WERI-Rb-1 (cell line): ENCODE measurements around the gene RNF121.

Source experiments
- DNase-seq: peaks from one replicate; pipeline ENCODE4 v3.0.0-alpha.2; 2020
- H3K27ac ChIP-seq: fragments of 250-450 bp; sonication (Bioruptor Pico); 2 replicates; pipeline ENCODE4 v1.5.1; 2020; ENCODE audit warnings: mild to moderate bottlenecking, moderate library complexity
- H3K27me3 ChIP-seq: fragments of 250-450 bp; sonication (Bioruptor Pico); 2 replicates; pipeline ENCODE4 v1.5.1; 2021; ENCODE audit warnings: mild to moderate bottlenecking, low read depth, moderate library complexity; ENCODE audit not compliant: insufficient read depth, severe bottlenecking
- H3K36me3 ChIP-seq: fragments of 250-450 bp; sonication (Bioruptor Pico); 2 replicates; pipeline ENCODE4 v1.5.1; 2020; ENCODE audit warnings: mild to moderate bottlenecking, moderate library complexity
- H3K4me3 ChIP-seq: 2 replicates; pipeline ENCODE4 v1.5.1; 2011; ENCODE audit warnings: low read depth, mild to moderate bottlenecking, control low read depth, low read length
- H3K9me3 ChIP-seq: fragments of 250-450 bp; sonication (Bioruptor Pico); 2 replicates; pipeline ENCODE4 v1.5.1; 2021; ENCODE audit warnings: mild to moderate bottlenecking, moderate library complexity; ENCODE audit not compliant: severe bottlenecking
- TF ChIP-seq, protein P1 (sequence below): IDR thresholded peaks from 2 replicates; pipeline ENCODE4 v1.5.1; 2011; ENCODE audit warnings: low read depth, mild to moderate bottlenecking, control low read depth, inconsistent platforms, low read length

Gene RNF121

GRCh38 chr11:71948314-71949027 is 19.6 kb downstream of the RNF121 start:
- no peaks in the 10 kb centered on the region for H3K27me3 ChIP-seq
- TF ChIP-seq, protein P1, sequence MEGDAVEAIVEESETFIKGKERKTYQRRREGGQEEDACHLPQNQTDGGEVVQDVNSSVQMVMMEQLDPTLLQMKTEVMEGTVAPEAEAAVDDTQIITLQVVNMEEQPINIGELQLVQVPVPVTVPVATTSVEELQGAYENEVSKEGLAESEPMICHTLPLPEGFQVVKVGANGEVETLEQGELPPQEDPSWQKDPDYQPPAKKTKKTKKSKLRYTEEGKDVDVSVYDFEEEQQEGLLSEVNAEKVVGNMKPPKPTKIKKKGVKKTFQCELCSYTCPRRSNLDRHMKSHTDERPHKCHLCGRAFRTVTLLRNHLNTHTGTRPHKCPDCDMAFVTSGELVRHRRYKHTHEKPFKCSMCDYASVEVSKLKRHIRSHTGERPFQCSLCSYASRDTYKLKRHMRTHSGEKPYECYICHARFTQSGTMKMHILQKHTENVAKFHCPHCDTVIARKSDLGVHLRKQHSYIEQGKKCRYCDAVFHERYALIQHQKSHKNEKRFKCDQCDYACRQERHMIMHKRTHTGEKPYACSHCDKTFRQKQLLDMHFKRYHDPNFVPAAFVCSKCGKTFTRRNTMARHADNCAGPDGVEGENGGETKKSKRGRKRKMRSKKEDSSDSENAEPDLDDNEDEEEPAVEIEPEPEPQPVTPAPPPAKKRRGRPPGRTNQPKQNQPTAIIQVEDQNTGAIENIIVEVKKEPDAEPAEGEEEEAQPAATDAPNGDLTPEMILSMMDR, result no peak
- no peaks in the 10 kb centered on the region for H3K9me3 ChIP-seq
- H3K27ac ChIP-seq, result no peak overlapping the region
- DNase-seq, result no peak
- peaks cover 10% of the 10 kb centered on the region for H3K36me3 ChIP-seq
- H3K4me3 ChIP-seq, result no peak overlapping the region

DNA sequence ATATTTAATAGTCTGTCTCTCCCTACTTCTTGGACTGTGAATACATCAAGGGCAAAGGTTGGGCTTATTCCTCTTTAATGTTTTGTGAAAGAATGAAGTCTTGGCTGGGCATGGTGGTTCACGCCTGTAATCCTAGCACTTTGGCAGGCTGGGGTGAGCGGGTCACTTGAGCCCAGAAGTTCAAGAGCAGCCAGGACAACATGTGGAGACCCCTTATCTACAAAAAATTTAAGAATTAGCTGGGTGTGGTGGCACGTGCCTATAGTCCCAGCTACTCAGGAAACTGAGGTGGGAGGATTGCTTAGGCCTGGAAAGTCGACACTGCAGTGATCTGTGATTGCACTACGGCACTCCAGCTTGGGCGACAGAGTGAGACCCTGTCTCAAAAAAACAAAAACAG is 20.2 kb downstream of the RNF121 start:
- no peak for DNase-seq
- Histone ChIP-seq H3K4me3 (no peak overlapping the region), H3K27me3 (no peaks in the 10 kb centered on the region), H3K27ac (no peak overlapping the region), H3K9me3 (no peaks in the 10 kb centered on the region), H3K36me3 (peaks cover 10% of the 10 kb centered on the region)
- TF ChIP-seq, protein P1, result no peak

GRCh38 chr11:71951741-71952310 is 23.0 kb downstream of the RNF121 start:
- TF ChIP-seq, protein P1, result no peak
- Histone ChIP-seq H3K27me3 (no peaks in the 10 kb centered on the region), H3K9me3 (no peaks in the 10 kb centered on the region), H3K4me3 (no peak overlapping the region), H3K27ac (no peak overlapping the region), H3K36me3 (peaks cover 4% of the 10 kb centered on the region; the same call in 1 of the 2 replicates)
- DNase-seq, result no peak

- Histone ChIP-seq H3K4me3 (no peak overlapping the region), H3K36me3 (peaks cover 18% of the 10 kb centered on the region), H3K9me3 (no peaks in the 10 kb centered on the region), H3K27me3 (no peaks in the 10 kb centered on the region), H3K27ac (no peak overlapping the region)
- TF ChIP-seq, protein P1, result no peak
- DNase-seq, result no peak
Measured at GRCh38 chr11:71955898-71956456, 27.1 kb downstream of the RNF121 start.

DNA sequence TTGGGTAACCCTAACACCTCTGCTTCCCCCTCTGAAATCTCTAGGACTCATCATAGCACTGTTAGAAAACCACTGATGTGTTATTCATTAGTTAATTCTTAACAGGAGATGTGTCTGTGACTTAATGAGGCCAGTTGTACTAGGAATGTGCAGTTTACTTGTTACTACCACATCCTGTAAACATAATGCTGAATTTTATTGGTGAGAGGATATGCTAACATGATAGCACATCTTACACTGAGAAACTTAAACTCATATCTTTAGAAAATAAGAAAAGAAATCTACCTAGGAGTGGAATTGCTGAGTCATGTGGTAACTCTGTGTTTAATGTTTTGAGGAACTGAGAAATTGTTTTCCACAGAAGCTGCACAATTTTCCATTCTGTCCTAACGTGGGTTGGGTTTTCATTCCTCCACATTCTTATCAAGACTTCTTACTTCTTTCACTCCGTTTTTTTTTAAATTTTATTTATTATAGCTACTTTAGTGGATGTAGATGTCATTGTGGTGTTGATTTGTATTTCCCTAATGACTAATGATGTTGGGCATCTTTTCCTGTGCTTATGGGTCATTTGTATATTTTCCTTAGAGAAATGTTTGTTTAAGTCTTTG is 33.7 kb downstream of the RNF121 start:
- TF ChIP-seq, protein P1, result no peak
- H3K27me3 ChIP-seq, result no peaks in the 10 kb centered on the region
- no peak overlapping the region for H3K27ac ChIP-seq
- H3K9me3 ChIP-seq, result no peaks in the 10 kb centered on the region
- DNase-seq, result no peak
- H3K36me3 ChIP-seq, result peaks cover 32% of the 10 kb centered on the region
- no peak overlapping the region for H3K4me3 ChIP-seq
